Osteocyte (in vitro differentiated cells): ENCODE results near the gene RLBP1. TPM values are rescaled to one million over a fixed set of nuclear protein-coding genes. Genes with fewer than 3 reads are reported as not detected.
A peak's percentile ranks its signal among the peaks of the same experiment; 100 is the strongest.
"Not testable (repeated sequence)": the region's sequence is repeated elsewhere in the genome, so short reads cannot be mapped to it uniquely, and the experiment has no call there.

ENCODE experiments used
- DNase-seq: peaks from one replicate; pipeline ENCODE4 v3.0.0; 2021; ENCODE audit warnings: mixed read lengths; ENCODE audit not compliant: unreplicated experiment; ENCODE audit errors: extremely low spot score
- H3K27ac Mint-ChIP-seq: one replicate; pipeline ENCODE4 v1.8.0; 2021; ENCODE audit warnings: mild to moderate bottlenecking, mixed read lengths; ENCODE audit not compliant: unreplicated experiment
- H3K27me3 Mint-ChIP-seq: one replicate; pipeline ENCODE4 v1.8.0; 2021; ENCODE audit warnings: mixed read lengths; ENCODE audit not compliant: unreplicated experiment
- H3K36me3 Mint-ChIP-seq: one replicate; pipeline ENCODE4 v1.8.0; 2021; ENCODE audit warnings: mixed read lengths; ENCODE audit not compliant: unreplicated experiment
- H3K4me1 Mint-ChIP-seq: one replicate; pipeline ENCODE4 v1.8.0; 2021; ENCODE audit warnings: mixed read lengths; ENCODE audit not compliant: unreplicated experiment
- H3K4me3 Mint-ChIP-seq: one replicate; pipeline ENCODE4 v1.8.0; 2021; ENCODE audit warnings: mild to moderate bottlenecking, moderate library complexity, mixed read lengths; ENCODE audit not compliant: unreplicated experiment
- H3K9me3 Mint-ChIP-seq: one replicate; pipeline ENCODE4 v1.8.0; 2021; ENCODE audit warnings: mixed read lengths; ENCODE audit not compliant: unreplicated experiment
- CTCF ChIP-seq: fragments of 200-600 bp; sonication (generic); IDR thresholded peaks from 2 replicates; pipeline ENCODE4 v1.5.0; 2021; ENCODE audit warnings: antibody characterized with exemption, mild to moderate bottlenecking, moderate library complexity
- long read RNA-seq: library from polyadenylated mRNA; unstranded; transcript quantifications from one replicate; pipeline ENCODE4 v2.0.0, GENCODE V29; 2021
- total RNA-seq: library from RNA; stranded (reverse); gene quantifications from 2 replicates; pipeline ENCODE4 v1.2.1, GENCODE V29; 2021

Gene RLBP1
- not detected in 2 replicates for total RNA-seq
- long read RNA-seq: 0 reads

GRCh38 chr15:89221543-89221942 is at the start of gene RLBP1:
RLBP1 (minus strand) TSS chr15:89221579; CDS start chr15:89218975, 2,604 bp downstream.
- Mint-ChIP-seq H3K36me3 (no peaks in the 10 kb centered on the region), H3K9me3 (no peaks in the 10 kb centered on the region), H3K4me1 (no peaks in the 10 kb centered on the region), H3K27ac (no peak within 1 kb of the TSS), H3K4me3 (no peak within 1 kb of the TSS), H3K27me3 (peaks cover 25% of the 10 kb centered on the region)
- TF ChIP-seq CTCF: no peak
- DNase-seq: no peak

DNA sequence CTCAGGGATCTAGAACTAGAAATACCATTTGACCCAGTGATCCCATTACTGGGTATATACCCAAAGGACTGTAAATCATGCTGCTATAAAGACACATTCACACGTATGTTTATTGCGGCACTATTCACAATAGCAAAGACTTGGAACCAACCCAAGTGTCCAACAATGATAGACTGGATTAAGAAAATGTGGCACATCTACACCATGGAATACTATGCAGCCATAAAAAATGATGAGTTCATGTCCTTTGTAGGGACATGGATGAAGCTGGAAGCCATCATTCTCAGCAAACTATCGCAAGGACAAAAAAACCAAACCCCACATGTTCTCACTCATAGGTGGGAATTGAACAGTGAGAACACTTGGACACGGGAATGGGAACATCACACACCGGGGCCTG is 28.8 kb upstream of the RLBP1 start:
- not testable (repeated sequence) for H3K4me3 Mint-ChIP-seq, H3K27me3 Mint-ChIP-seq, H3K4me1 Mint-ChIP-seq, H3K27ac Mint-ChIP-seq, H3K36me3 Mint-ChIP-seq, H3K9me3 Mint-ChIP-seq, DNase-seq

GRCh38 chr15:89248584-89248983 is 27.2 kb upstream of the RLBP1 start:
- Mint-ChIP-seq H3K36me3 (no peaks in the 10 kb centered on the region), H3K27me3 (no peaks in the 10 kb centered on the region), H3K4me1 (peaks cover 19% of the 10 kb centered on the region), H3K27ac (no peak overlapping the region), H3K4me3 (no peak overlapping the region), H3K9me3 (no peaks in the 10 kb centered on the region)
- no peak for TF ChIP-seq CTCF
- no peak for DNase-seq

DNA sequence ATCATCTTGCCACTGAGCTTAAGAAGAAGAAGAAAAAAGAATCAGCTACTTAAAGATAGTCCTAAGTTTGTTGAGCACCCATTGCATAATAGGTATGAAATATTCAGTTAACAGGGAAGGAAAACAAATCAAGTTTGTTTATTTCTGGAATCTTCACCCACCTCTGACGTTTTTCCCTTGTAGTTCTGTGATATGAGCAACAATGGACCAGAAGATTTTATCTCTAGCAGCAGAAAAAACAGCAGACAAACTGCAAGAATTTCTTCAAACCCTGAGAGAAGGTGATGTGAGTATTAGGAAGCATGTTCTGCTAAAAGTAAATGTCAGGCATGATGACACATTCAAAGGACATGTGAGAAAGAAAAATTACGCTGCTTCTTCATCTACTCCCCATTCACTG is 26.1 kb upstream of the RLBP1 start:
- Mint-ChIP-seq H3K4me1 (peaks cover 23% of the 10 kb centered on the region), H3K27ac (no peak overlapping the region), H3K36me3 (no peaks in the 10 kb centered on the region), H3K4me3 (no peak overlapping the region), H3K9me3 (no peaks in the 10 kb centered on the region), H3K27me3 (no peaks in the 10 kb centered on the region)
- DNase-seq: no peak
- no peak for TF ChIP-seq CTCF

DNA sequence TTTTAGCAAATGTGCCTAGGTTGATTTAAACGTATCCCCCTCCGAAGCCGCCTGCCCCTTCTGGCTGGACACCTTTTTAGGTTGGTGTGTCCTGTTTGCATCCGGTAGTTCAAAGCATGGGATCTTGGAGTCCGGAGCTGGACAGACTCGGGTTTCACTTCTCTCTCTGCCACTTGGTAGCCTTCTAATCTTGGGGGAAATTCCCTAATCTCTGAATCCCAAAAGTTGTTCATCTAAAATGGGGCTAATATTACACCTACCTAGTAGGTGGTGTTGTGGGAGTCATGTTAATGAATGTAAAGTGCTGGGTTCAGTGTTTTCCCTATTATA is 23.2 kb upstream of the RLBP1 start:
- Mint-ChIP-seq H3K36me3 (no peaks in the 10 kb centered on the region), H3K27ac (peak overlapping the region; percentile 75), H3K9me3 (no peaks in the 10 kb centered on the region), H3K4me3 (peak overlapping the region; percentile 88), H3K4me1 (peaks cover 23% of the 10 kb centered on the region), H3K27me3 (peaks cover 6% of the 10 kb centered on the region)
- no peak for DNase-seq
- TF ChIP-seq CTCF: no peak
